Left lobe of liver (tissue), 2 donors: ENCODE measurements around the gene MAP2. TPM values are rescaled to one million over a fixed set of nuclear protein-coding genes. Genes with fewer than 3 reads are reported as not detected.

Experiments
- ATAC-seq: fragments of 200-7000 bp; cut with Tn5 transposase; one replicate; pipeline ENCODE4 v1.9.1; 2020; ENCODE audit warnings: mild to moderate bottlenecking, moderate library complexity
- DNase-seq: peaks from one replicate; pipeline ENCODE4 v3.0.0-alpha.2; 2020; ENCODE audit warnings: low spot score
- total RNA-seq: library from RNA; stranded (reverse); gene quantifications from one replicate; pipeline ENCODE4 v1.2.1, GENCODE V29; 2021
- donor health status: DM: no; HTN: no; CAD: no; lungs with moderate emphysema.
- donor health status: DM: no; HTN: yes; CAD: no.

Gene MAP2
- total RNA-seq, 1 donor from 2014 or later = 2.3 TPM

DNA sequence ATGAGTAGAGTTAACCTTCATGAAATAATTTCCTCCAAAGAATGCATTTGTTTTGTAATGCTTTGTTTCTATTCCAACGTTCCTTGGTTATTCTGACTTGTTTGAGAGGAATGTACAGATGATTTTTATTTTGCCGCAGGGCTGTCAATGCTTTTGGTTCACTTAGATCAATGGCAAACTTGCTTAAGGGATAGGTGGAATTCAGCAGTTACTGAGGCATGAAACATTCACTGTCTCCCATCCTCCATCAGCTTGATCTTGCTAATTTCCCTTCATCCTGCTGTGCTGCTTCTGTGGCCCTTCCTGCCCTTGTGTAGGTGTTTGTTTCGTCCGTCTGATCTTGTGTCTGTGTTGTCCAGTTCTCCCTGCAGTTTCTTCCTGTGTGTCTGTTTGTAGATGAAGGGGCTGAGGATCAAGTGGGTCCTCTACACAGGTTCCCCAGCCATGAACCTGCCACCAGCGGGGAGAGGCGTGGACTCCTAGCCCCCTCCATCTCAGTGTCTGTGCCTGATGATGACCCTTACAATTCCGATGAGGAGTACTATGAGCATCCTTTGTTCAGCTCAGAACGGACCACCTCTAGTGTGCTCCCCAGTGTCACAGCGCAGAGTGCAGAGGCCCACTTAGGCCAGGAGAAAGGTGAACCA is 263.6 kb downstream of the MAP2 start:
- DNase-seq = no peak
- ATAC-seq = no peak

DNA sequence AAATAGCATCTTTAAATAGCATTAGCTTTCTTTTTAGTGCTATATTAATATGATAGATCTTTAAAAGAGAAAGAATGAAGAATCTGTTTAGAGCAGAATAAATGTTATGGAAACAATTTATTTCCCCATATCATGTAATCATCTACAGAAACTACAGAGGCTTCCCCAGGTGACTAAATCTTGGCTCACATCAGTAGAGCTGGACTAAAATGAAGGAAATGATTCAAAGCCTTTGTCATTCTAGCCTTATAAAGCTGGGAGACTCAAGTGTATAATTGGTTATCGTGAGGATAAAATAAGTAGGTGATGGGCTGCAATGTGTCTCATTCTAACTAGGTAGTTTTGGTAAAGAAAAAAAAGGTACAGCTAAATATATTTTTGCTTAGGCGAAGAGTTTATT is 264.5 kb downstream of the MAP2 start:
- no peak for ATAC-seq
- DNase-seq = no peak

DNA sequence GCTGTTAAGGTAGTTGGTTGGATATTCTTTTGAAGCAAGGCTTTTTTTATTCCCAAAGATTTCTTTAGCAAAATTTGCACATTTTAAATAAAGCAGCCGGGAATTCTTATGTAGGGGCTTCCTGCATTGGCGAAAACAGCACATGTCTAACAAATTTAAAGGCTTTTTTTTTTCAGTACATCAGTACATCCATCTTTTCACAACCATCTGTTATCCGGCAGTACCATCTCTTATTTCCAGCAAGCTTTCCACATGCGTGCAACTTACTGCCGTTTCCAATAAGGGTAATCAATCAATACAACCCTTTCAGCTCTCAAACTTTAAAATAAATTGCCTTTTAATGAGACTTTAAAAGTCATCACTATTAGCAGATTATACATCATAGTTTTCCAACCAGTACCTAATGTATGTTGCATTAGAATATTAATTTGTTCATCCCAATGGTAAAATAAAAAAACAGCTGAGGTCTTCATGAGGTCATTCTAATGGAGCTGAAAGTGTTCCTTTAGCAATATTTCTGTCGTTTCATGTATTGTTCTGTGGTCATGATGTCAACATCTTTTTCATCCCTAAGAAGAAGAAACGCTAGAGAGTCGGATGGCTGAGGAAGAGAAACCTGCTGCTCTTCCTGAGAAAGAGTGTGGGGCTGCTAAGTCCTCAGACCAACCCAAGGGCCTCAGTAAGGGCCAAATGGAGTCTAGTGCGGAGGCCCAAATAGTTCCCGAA is 266.3 kb downstream of the MAP2 start:
- ATAC-seq (no peak), DNase-seq (no peak)

DNA sequence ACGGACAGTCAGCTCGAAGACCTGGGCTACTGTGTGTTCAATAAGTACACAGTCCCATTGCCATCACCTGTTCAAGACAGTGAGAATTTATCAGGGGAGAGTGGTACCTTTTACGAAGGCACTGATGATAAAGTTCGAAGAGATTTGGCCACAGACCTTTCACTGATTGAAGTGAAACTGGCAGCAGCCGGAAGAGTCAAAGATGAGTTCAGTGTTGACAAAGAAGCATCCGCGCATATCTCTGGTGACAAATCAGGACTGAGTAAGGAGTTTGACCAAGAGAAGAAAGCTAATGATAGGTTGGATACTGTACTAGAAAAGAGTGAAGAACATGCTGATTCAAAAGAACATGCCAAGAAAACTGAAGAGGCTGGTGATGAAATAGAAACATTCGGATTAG is 270.9 kb downstream of the MAP2 start:
- no peak for ATAC-seq
- no peak for DNase-seq

DNA sequence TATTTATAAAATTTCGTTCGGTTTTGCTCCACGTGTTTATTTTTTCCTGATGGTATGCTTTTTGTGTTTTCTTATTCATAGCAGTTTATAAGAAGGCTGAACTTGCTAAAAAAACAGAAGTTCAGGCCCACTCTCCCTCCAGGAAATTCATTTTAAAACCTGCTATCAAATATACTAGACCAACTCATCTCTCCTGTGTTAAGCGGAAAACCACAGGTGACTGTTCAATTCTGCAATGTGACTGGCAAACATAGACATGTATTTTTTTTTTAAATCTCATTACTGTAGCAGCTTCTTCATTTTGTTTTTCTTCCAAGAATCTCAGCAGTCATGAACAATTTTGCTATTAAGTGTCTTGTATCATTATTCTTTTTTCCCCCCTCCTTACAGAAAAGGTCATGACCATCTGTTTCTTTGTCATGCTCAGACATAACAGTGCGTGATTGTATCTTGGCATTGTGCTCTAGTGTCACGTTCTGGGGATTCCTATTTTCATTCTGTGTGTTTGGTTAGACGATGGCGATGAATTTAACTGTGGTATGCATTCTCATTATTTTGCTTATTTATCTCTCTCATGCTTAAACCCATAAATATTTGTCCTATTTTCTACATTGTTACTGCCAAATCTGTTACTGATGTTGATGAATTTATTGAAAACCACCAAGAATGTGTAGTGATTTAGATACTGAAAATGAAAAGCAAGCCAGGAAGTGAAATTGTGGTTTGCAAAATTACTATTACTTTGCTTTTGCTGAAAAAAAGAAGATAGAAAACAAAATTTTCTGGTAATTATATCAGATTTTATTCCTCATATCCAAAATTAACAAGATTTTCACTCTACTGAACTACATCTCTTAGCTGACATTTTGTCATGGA is 273.2 kb downstream of the MAP2 start:
- DNase-seq (no peak), ATAC-seq (no peak)

DNA sequence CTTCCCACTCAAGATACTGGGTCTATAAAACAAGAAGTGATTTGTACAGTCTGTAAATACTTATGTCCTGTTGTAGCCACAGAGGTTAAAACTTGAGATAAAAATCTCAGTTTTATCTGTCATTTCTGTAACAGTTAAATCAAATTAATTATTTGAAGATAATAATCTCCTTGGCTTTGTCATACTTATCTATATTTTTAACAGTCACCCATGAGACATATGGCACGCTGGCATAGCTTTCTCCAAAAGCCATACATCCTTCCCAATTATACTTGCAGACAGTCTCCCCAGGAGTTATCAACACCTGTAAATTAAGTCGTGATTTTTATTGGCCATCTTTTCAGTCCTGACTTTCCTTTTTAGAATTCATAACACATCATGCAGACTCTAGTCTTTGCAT is 278.9 kb downstream of the MAP2 start:
- no peak for ATAC-seq

DNA sequence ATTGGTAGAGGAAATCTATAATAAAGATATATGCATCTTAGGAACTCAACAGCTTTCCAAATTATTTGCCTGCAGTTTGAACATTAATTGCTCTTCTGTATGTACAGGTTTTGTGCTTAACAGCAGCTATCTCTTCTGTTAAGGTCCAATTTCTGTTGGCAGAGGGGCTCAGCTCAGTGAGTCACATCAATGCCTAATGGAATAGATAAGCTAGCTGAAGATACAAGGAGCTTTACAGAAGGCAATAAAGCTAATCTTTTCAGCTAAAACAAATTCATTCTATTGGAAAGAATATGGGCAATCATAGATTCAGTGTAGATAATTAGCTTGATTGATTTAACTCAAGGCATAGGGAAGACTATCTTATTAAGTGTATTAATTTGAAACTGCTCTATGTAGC is 289.4 kb downstream of the MAP2 start:
- no peak for ATAC-seq
- DNase-seq = no peak

More for the DNA sequence above, 278.9 kb downstream of the MAP2 start:
- DNase-seq = no peak

DNA sequence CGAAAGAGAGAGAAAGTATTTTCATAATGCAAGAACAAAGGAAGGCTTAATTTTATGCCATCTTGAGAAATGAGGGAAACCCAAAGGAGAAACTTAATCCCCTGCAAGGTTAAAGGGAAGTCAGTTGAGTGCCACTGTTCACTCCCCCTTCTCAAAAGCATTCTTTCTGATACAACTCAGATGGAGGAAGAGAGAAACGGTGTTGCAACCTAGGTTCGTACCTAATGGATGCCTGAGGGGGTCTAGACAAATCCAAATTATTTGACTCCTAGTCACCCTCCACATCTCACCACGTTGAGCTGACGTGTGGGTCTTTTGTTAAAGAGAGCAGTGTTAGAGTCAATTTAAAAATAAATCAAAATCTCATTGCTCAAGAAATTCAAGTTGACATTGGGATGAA is 295.2 kb downstream of the MAP2 start:
- ATAC-seq = no peak
- DNase-seq = no peak

DNA sequence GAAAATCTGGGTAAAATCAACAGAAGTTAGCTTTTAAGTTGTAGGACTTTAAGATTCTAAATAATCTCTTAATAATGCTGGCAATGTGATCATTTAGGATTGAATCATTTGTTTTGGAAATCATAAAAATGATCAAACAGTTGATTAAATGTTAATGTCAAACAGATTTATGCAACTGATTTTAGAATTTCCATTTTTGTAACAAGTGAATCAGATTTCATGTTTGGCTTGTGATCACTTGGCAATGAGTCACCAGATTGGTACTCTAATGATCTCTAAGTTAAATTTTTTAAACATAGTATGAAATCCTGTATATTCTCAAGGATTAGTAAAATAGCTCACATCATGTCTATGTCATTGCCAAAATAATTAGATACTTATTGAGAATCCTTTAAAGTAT is 297.6 kb downstream of the MAP2 start:
- DNase-seq = no peak
- ATAC-seq = no peak

DNA sequence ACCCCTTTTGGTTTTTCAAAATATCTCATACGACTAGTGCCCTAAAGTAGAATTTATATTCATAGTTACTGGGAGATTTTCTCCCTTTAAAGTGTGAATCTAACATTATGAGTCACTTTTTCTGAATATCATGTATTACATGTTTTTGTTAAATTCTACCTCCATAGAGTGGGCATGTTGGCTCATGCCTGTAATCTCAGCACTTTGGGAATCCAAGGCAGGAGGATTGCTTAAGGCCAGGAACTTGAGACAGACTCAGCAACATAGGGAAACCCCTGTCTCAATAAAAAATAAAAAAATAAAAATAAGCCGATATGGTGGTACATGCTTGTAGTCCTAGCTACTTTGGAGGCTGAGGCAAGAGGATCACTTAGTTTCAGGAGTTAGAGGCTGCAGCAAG is 302.5 kb downstream of the MAP2 start:
- ATAC-seq = no peak
- no peak for DNase-seq

DNA sequence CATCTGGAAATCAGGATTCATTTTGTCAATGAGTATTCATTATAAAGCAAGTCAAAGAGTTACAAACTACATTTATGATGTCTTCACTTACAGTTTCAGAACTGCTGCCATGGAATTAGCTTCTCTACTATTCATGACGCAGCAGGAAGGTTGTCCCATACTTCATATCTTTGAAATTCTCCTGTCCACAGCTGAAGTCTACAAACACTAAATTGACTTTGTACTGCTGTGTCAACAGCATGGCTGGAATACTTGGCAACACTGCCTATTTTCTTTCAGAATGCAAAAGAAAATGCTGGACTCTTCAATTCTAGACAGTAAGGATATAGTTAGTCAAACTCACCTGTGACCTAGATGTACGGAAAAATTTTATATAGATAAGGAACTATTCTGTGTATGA is 303.2 kb downstream of the MAP2 start:
- no peak for DNase-seq
- no peak for ATAC-seq

DNA sequence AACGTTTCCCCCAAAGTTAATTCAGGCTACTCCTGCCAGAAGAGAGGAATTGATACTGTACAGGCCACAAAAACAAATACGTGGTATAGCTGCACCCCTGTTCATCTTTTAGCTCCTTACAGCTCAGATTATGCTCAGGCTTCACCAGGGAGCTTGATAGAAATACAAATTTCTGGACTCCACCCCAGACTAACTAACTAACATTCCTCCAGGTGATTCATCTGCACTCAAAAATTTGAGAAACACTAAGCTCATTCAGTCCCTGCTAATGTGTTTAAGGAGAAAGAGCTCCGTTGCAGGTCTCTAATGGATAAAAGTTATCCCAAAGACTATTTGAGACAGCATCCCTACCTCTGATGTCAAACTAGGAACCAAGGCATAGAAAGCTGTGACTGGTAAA is 311.0 kb downstream of the MAP2 start:
- DNase-seq (no peak), ATAC-seq (no peak)

DNA sequence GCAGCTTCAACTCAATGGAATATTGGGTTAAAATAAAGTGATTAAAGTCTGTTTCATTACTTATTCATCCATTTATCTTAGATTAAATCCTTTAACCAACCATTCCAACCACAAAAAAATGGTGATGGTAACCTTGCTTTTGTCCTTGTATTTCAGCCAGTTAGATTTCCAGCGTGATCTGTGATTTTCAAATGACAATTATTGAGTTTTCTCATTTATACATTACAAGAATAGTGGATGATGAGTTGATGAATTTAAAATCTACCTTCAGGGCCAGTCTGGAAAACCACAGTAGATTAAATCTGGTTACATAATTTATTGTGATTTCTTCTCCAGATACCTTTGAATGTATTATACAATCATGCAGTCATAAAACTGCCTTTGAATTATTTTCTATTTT is 318.1 kb downstream of the MAP2 start:
- ATAC-seq = no peak

DNA sequence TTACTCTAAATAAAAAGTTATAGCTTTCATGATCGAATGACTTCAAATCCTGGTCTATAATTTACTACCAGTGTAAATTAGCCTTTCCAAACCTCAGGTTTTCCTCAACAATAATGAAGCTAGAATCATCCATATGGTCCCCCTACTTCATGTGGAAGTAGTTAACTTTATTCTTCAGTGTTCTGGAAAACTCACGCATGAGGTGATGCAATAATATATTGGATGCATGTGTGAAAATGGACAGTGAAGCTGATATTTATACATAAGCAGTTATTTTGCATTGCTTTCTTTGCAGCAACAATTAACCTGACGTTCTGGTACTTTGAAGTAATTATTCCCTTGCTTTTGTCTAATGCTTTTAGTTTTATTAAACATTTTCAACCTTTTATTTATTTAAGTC is 329.2 kb downstream of the MAP2 start:
- no peak for DNase-seq
- no peak for ATAC-seq

More for the DNA sequence above, 318.1 kb downstream of the MAP2 start:
- no peak for DNase-seq

DNA sequence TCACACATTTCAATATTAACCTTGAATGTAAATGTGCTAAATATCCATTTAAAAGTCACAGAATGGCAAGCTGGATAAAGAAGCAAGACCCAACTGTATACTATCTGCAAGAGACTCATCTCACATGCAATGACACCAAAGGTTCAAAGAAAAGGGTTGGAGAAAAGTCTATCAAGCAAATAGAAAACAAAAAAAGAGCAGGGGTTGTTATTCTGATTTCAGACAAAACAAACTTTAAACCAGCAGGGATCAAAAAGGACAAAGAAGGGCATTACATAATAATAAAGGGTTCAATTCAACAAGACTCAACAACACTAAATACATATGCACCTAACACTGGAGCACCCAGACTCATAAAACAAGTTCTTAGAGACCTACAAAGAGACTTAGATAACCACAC is 333.3 kb downstream of the MAP2 start:
- ATAC-seq (no peak), DNase-seq (no peak)

DNA sequence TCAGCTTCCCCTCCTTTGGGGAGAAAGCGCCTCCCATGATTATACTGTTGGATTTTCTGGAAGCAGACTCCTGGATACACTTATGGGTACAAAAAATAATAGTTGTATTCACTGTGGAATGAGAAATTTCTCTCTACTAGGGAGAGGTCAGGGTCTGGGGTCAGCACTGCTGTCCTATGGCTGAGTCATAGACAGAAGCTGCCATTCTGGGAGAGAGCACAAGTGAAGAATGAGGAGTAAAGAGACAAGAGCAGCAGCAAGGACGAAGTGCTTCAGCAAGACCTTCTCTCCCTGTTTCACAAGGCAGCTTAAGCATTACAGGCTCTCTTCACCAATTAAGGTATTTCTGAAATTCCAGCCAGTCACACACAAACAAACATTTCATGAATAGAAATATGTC is 337.7 kb downstream of the MAP2 start:
- ATAC-seq (no peak), DNase-seq (no peak)

DNA sequence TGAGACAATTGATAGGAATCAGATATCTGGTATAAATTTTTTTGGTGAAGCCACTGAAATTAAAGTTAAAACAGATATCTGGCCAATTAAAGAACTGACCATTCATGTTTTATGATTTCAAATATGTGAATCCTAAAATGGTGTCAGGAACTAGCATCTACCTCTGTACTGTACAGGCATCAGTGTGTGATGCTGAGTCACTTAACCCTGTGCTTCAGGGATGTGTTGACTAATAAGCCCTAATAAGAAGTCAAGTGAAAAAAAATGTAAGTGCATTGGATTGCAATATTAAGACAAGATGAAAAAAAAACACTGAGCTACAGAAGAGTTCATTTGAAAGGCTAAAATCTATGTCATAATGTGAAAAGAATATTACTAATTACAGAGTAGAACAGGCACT is 338.7 kb downstream of the MAP2 start:
- no peak for ATAC-seq
- no peak for DNase-seq

DNA sequence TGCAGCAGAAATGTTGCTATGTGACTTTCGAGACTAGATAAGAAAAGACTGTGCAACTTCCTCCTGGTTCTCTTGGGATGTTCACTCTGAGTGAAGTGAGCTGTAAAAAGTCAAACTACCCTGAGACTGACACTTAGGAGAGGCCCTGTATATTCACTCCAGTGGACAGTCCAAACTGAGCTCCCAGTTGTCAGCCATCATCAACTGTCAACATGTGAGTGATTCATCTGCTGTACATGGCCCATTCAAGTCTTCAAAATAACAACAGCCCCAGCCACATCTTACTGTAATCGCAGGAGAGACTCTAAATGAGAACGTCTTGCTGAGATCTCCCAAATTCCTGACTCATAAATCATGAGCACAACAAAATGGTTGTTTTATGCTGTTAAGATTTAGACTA is 339.3 kb downstream of the MAP2 start:
- DNase-seq (no peak), ATAC-seq (no peak)

DNA sequence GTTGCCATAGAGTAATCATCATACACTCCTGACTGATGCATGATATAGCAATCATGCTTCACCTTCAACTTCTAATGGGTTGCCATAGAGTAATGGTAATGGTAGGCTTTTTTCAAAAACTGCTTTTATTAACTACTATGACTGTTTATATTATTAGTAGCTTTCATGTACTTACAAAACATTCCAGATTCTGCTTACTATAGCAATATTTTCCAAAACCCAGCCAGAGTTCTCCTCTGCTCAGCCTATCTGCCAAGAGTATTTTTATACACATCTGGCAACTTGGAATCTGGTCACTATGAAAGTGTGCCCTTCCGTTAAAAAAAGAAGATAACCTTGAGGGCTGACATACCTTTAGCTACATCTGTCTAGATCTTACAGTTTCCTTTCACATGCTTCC is 342.8 kb downstream of the MAP2 start:
- no peak for ATAC-seq
- DNase-seq = no peak

DNA sequence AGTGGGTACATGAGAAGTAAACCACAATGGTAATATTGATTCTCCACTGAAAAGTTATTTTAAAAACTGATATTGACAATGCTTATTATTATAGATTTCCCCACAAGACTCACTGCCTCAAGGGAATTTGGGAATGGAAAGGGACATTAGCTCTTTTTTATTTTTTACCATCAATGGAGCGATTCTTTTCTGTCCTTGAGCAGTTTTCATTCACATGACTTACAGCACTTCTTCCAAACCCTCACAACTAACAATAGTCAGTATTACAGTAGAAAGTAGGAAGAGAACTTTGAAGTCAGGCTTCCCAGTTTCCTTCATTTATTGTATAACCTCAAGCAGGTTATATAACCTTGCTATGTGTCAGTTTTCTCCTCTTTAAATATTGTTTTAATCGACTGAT is 343.5 kb downstream of the MAP2 start:
- DNase-seq = no peak
- no peak for ATAC-seq

DNA sequence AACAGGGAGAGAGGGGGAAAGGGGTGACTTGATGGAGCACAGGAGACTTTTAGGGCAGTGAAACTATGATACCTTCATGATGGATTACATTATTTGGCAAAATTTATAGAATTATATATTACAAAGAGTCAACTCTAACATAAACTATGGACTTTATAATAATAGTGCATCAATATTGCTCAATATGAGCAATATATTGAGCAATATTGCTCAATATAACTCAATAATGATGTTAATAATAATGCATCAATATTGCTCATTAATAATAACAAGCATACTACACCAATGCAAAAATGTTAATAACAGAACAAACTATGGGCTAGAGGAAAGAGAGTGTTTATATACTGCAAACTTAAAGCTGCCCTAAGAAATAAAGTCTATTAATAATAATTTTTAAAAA is 344.7 kb downstream of the MAP2 start:
- no peak for ATAC-seq

More for the DNA sequence above, 344.7 kb downstream of the MAP2 start:
- no peak for DNase-seq
